ENCODE data around the gene FHIT.

Gene FHIT

DNA sequence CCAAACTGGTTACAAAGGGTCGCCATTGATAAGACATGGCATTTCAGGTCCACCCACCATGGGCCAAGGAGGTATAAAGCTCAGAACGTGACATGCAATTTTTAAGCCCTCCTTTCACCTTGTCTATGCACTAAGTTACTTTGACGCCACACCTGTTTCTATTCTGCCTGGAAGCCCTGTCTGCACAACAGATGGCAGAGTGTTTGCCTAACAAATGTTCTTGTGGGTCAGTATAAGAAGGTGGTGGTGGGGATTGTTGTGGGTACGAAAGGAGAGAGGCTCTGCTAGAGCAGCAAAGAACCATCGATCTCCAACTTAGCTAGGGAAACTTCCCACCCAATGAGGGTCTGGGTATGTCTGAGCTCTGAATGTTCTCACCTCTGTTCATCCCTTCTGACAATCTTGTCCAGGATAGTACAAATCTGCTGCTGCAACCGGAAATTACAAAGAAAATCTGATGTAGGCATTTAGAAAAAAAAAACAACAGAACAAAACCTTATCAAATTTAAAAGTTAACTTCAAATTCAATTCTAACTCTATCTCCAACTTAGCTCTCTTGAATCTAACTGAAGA, 1256.4 kb downstream of the FHIT start:
- TF ChIP-seq CTCF (conservative IDR thresholded peaks at IDR 0.05; ENCODE audit: low read depth), result no peak
- CTCF ChIA-PET, result no interaction called here
- no peak for DNase-seq (ENCODE audit: low spot score)

DNA sequence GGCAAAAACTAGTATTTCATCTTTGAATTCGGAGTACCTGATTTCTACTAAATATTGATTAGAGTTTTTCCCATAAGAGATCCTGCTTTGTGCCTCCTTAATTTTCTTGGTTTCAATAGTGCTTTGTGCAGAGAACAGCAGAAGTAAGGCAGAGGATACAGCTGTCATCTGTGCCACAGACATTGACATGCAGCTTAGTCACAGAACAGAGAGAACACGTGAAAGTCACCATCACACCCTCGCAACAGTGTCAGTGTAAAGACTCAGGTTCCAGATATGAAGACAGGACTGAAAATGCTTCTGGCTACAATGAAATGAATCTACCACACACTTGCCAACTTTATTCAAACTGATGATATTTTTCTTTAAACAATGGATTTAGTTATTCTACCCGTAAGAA, 1258.7 kb downstream of the FHIT start:
- TF ChIP-seq CTCF (conservative IDR thresholded peaks at IDR 0.05; ENCODE audit: low read depth), result no peak
- CTCF ChIA-PET, result interaction anchor here (0.6 kb wide), 1 partner anchor 10 kb away, joined by 3 read pairs; no protein-coding TSS in a partner anchor
- no peak overlapping the region for H3K27ac ChIP-seq
- no peak for DNase-seq (ENCODE audit: low spot score)
- POLR2A ChIA-PET (ENCODE audit: low non-redundant PET), result no interaction called here

More for the DNA sequence above, 1256.4 kb downstream of the FHIT start:
- no peak overlapping the region for H3K27ac ChIP-seq
- POLR2A ChIA-PET (ENCODE audit: low non-redundant PET), result no interaction called here

DNA sequence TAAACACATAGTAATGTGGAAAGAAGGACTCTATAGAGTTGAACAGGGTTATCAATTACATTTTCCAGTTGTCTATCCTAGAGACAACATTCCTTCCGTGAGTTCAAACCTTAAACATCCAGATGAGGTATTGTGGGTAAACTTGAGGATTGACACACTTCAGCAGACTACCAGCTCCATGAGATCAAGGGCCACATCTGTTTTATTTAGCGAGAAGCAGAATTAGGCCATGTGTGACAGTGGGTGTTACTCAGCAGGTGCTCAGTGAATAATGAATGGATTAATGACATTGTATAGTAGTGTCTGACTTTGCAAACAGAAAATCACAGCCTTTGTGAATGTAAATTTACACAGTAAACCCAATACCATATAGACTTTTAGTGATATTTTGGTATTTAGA, 1260.3 kb downstream of the FHIT start:
- POLR2A ChIA-PET (ENCODE audit: low non-redundant PET), result no interaction called here
- DNase-seq (ENCODE audit: low spot score), result no peak
- no peak for TF ChIP-seq CTCF (conservative IDR thresholded peaks at IDR 0.05; ENCODE audit: low read depth)
- CTCF ChIA-PET, result no interaction called here
- H3K27ac ChIP-seq, result no peak overlapping the region

DNA sequence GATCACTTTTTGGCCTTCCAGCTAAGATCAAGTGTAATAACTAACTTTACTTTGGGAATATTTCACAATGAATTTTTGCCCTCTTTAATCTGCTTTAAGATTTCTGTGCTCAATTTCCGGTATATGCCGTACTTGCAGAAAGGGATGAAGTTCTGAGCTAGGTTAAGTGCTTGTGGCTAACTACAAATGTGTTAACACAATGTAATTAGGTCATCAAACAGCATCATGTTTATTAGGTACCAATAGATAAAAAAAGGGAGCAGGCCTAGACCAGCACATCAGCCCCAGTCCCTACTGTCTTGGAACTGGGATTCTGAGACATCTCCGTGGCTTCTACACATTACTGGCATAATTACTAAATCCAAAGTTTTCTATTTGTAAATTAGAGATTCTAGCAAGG, 1268.7 kb downstream of the FHIT start:
- ChIA-PET CTCF (interaction anchor here (0.7 kb wide), 1 partner anchor 10 kb away, joined by 3 read pairs; no protein-coding TSS in a partner anchor), POLR2A (ENCODE audit: low non-redundant PET) (no interaction called here)

GRCh38 chr3:59981377-59981776, 1269.9 kb downstream of the FHIT start:
- H3K27ac ChIP-seq, result no peak overlapping the region
- no peak for DNase-seq (ENCODE audit: low spot score)
- ChIA-PET POLR2A (ENCODE audit: low non-redundant PET) (no interaction called here), CTCF (interaction anchor here (0.7 kb wide), 1 partner anchor 1328 kb away, joined by 3 read pairs; no protein-coding TSS in a partner anchor)
- no peak for TF ChIP-seq CTCF (conservative IDR thresholded peaks at IDR 0.05; ENCODE audit: low read depth)

More for the DNA sequence above, 1268.7 kb downstream of the FHIT start:
- TF ChIP-seq CTCF (conservative IDR thresholded peaks at IDR 0.05; ENCODE audit: low read depth), result no peak
- H3K27ac ChIP-seq, result no peak overlapping the region
- no peak for DNase-seq (ENCODE audit: low spot score)

DNA sequence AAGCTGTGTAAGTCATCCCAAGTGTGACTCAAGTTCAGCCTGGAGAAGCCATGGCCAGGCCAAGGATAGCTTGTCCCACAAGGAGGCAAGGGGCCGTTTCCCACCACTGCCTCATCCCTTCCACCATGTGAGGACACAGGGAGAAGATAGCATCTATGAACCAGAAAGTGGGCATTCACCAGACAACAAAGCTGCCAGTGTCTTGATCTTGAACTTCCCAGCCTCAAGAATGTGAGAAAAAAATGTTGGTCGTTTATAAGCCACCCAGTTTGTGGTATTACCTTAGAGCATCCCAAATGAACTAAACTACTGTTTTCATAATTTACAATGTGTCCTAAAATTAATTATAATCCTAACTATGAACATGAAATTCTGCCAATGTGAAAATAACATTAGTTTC, 1270.7 kb downstream of the FHIT start:
- no peak for DNase-seq (ENCODE audit: low spot score)
- no peak overlapping the region for H3K27ac ChIP-seq
- ChIA-PET CTCF (no interaction called here), POLR2A (ENCODE audit: low non-redundant PET) (no interaction called here)
- TF ChIP-seq CTCF (conservative IDR thresholded peaks at IDR 0.05; ENCODE audit: low read depth), result no peak
